Measurements from ENCODE around the gene BIRC6.

BIRC6 gene

GRCh38 chr2:32372519-32373182 is 15.8 kb downstream of the BIRC6 start:
- DNase-seq (ENCODE audit: low read depth) = no peak

GRCh38 chr2:32375228-32375892 is 18.5 kb downstream of the BIRC6 start:
- DNase-seq (ENCODE audit: low read depth) = no peak

GRCh38 chr2:32376756-32377155 is 19.9 kb downstream of the BIRC6 start:
- DNase-seq (ENCODE audit: low read depth) = no peak

- no peak for DNase-seq (ENCODE audit: low read depth)
Measured at GRCh38 chr2:32377928-32378327, 21.1 kb downstream of the BIRC6 start.

GRCh38 chr2:32379352-32379751 is 22.5 kb downstream of the BIRC6 start:
- DNase-seq (ENCODE audit: low read depth) = no peak

GRCh38 chr2:32383858-32384257 is 27.0 kb downstream of the BIRC6 start:
- DNase-seq (ENCODE audit: low read depth) = no peak

- DNase-seq (ENCODE audit: low read depth) = no peak
Measured at GRCh38 chr2:32384529-32384928, 27.7 kb downstream of the BIRC6 start.

GRCh38 chr2:32386739-32387138 is 29.9 kb downstream of the BIRC6 start:
- DNase-seq (ENCODE audit: low read depth) = no peak

GRCh38 chr2:32399221-32399620 is 42.4 kb downstream of the BIRC6 start:
- no peak for DNase-seq (ENCODE audit: low read depth)

GRCh38 chr2:32402091-32402490 is 45.3 kb downstream of the BIRC6 start:
- DNase-seq (ENCODE audit: low read depth) = no peak

- no peak for DNase-seq (ENCODE audit: low read depth)
Measured at GRCh38 chr2:32403782-32404181, 47.0 kb downstream of the BIRC6 start.

GRCh38 chr2:32404691-32405090 is 47.9 kb downstream of the BIRC6 start:
- no peak for DNase-seq (ENCODE audit: low read depth)

GRCh38 chr2:32416519-32416918 is 59.7 kb downstream of the BIRC6 start:
- DNase-seq (ENCODE audit: low read depth) = no peak

GRCh38 chr2:32417659-32418058 is 60.8 kb downstream of the BIRC6 start:
- DNase-seq (ENCODE audit: low read depth) = no peak

- DNase-seq (ENCODE audit: low read depth) = no peak
Measured at GRCh38 chr2:32418778-32419177, 62.0 kb downstream of the BIRC6 start.

GRCh38 chr2:32422133-32422532 is 65.3 kb downstream of the BIRC6 start:
- no peak for DNase-seq (ENCODE audit: low read depth)

GRCh38 chr2:32423536-32423935 is 66.7 kb downstream of the BIRC6 start:
- no peak for DNase-seq (ENCODE audit: low read depth)

GRCh38 chr2:32424739-32425138 is 67.9 kb downstream of the BIRC6 start:
- DNase-seq (ENCODE audit: low read depth) = no peak

- no peak for DNase-seq (ENCODE audit: low read depth)
Measured at GRCh38 chr2:32425719-32426141, 68.9 kb downstream of the BIRC6 start.

- no peak for DNase-seq (ENCODE audit: low read depth)
Measured at GRCh38 chr2:32427672-32428610, 71.1 kb downstream of the BIRC6 start.

GRCh38 chr2:32430804-32431203 is 74.0 kb downstream of the BIRC6 start:
- no peak for DNase-seq (ENCODE audit: low read depth)

GRCh38 chr2:32436150-32436549 is 79.3 kb downstream of the BIRC6 start:
- no peak for DNase-seq (ENCODE audit: low read depth)

GRCh38 chr2:32442020-32442467 is 85.2 kb downstream of the BIRC6 start:
- no peak for DNase-seq (ENCODE audit: low read depth)
